ENCODE measurements around the gene HMCN2. TPM values are rescaled to one million over a fixed set of nuclear protein-coding genes. Genes with fewer than 3 reads are reported as not detected.

HMCN2 gene
- total RNA-seq, 1 experiment from 2014 or later: not detected

DNA sequence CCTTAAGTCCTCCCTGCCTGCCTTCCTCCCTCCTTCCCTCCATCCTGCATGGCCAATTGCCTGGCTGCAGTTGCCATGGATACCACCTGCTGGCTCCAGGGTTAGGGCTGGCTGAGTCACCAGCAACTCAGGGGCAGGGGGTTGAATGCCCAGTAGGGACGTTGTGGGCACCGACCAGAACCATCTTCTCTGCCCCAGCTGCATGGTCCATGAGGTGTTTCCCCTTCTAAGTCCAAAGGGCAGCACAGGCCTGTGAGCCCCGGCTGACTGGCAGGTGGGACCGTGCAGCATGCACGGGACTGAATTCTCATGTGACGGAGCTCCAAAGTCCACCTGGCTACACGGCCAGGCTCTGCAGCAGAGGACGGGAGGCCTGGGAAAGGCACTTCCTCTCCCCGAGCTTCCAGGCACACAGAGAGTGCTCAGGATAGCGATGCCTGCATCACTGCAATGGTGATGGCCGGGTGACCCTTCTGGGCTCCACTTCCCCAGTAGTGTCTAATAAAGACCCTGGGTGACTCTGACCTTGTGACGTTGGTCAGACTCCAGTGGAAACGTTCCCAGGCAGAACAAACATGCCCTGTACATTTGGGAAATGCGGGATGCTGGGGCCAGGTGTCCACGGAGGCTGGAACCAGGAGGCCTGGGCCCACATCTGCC is 184.9 kb downstream of the HMCN2 start:
- DNase-seq (ENCODE audit: low read depth, low spot score): no peak
- in situ Hi-C loops (cut with HindIII; ENCODE audit: low pct_unique_long_range_greater_than_20kb, low sequenced_read_pairs): no loop called here

- DNase-seq (ENCODE audit: low read depth, low spot score): no peak
- in situ Hi-C loops (cut with HindIII; ENCODE audit: low pct_unique_long_range_greater_than_20kb, low sequenced_read_pairs): no loop called here
These were observed 185.4 kb downstream of the HMCN2 start for GRCh38 chr9:130451004-130451390.

DNA sequence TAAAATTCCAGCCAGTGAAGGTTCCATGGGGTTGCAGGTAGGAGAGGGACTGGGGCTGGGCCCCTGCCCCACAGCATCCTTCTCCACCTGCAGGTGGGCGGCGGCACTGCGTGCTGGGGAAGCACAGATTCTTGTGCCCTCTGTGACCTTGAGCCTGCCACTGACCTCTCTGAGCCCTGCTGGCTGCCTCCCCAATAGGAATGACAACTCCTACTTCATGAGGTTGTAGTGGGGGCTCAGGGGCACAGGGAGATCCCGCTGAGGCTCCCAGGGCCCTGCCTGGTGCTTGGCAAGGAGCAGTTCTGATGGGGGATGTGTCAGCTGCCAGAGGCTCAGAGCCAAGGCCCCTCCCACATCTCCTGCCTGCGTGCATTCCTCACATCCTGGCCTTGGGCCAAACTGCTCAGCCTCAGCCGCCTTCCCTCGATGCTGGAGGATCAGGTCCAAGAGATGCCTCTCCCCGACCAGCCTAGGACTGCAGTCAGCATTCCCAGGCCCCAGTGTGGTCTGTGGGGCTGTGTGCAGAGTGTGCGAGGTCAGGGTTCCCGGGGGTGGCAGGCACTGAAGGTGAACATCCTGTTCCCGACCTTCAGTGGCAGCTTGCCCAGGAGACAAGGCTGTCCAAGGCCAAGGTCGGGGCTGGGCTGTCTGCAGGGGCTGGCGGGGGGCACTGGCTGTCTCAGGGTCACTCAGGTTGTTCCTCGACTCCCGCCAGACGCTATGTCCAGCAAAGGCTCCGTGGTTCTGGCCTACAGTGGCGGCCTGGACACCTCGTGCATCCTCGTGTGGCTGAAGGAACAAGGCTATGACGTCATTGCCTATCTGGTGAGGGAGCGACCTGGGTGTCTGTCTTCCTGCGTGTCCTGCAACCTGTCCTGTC is 186.2 kb downstream of the HMCN2 start:
- DNase-seq (ENCODE audit: low read depth, low spot score): peak; percentile 76
- in situ Hi-C loops (cut with HindIII; ENCODE audit: low pct_unique_long_range_greater_than_20kb, low sequenced_read_pairs): no loop called here

GRCh38 chr9:130452835-130453234 is 187.3 kb downstream of the HMCN2 start:
- in situ Hi-C loops (cut with HindIII; ENCODE audit: low pct_unique_long_range_greater_than_20kb, low sequenced_read_pairs): no loop called here
- no peak for DNase-seq (ENCODE audit: low read depth, low spot score)

GRCh38 chr9:130453487-130453886 is 187.9 kb downstream of the HMCN2 start:
- no peak for DNase-seq (ENCODE audit: low read depth, low spot score)
- in situ Hi-C loops (cut with HindIII; ENCODE audit: low pct_unique_long_range_greater_than_20kb, low sequenced_read_pairs): no loop called here

- in situ Hi-C loops (cut with HindIII; ENCODE audit: low pct_unique_long_range_greater_than_20kb, low sequenced_read_pairs): no loop called here
- no peak for DNase-seq (ENCODE audit: low read depth, low spot score)
These were observed 188.7 kb downstream of the HMCN2 start for GRCh38 chr9:130454096-130454811.

- in situ Hi-C loops (cut with HindIII; ENCODE audit: low pct_unique_long_range_greater_than_20kb, low sequenced_read_pairs): no loop called here
- no peak for DNase-seq (ENCODE audit: low read depth, low spot score)
These were observed 189.3 kb downstream of the HMCN2 start for GRCh38 chr9:130454812-130455325.

DNA sequence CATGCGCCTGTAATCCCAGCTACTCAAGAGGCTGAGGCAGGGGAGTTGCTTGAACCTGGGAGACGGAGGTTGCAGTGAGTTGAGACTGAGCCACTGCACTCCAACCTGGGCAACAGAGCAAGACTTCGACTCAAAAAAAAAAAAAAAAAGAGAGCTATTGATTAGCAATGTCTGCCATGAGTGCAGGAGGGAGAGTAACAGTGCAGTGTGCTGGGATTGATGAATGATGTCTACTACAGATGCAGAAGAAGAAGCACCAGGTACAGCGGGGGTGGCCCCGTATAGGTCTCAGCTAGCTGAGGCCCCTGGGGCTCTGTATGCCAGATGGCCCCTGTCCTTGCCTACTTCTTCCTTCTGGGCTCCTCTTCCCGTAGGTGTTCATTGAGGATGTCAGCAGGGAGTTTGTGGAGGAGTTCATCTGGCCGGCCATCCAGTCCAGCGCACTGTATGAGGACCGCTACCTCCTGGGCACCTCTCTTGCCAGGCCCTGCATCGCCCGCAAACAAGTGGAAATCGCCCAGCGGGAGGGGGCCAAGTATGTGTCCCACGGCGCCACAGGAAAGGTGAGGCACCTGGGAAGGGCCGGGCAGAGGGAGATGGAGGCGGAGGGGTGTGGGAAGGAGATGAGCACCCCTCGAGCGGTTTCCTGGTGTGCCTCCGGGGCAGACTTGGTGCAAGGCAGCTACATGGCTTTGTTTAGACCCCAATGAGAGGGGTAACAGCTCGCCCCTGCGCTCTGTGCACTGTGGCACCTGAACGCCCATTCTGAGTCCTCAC is 192.7 kb downstream of the HMCN2 start:
- no peak for DNase-seq (ENCODE audit: low read depth, low spot score)
- in situ Hi-C loops (cut with HindIII; ENCODE audit: low pct_unique_long_range_greater_than_20kb, low sequenced_read_pairs): no loop called here

DNA sequence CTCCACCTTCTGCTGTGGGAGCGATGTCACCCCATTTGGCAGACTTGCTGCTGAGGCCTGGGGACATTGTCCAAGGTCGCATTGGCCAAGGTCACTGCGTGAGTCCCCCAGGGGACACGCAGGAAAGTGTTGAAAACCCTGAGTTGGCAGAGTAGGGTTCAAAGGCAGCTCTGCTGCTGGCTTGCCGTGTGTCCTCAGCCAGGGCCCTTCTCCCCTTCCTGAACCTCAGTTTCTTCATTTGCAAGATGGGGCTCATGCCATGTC is 193.2 kb downstream of the HMCN2 start:
- in situ Hi-C loops (cut with HindIII; ENCODE audit: low pct_unique_long_range_greater_than_20kb, low sequenced_read_pairs): no loop called here
- no peak for DNase-seq (ENCODE audit: low read depth, low spot score)

DNA sequence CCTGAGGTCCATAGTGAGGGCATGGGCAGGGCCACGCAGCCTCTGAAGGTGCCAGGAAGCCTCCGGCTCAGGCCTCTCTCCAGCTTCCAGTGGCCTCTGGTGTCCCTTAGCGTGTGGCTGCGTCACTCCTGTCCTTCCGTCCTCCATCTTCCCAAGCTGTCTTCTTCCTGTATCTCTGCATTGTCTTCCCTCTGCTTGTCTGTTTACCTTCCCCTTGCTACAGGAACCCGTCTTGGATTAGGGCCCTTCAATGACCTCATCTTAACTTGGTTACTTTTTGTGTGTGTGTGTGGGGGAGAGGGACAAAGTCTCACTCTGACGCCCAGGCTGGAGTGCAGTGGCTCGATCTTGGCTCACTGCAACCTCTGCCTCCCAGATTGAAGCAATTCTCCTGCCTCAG is 193.6 kb downstream of the HMCN2 start:
- no peak for DNase-seq (ENCODE audit: low read depth, low spot score)
- in situ Hi-C loops (cut with HindIII; ENCODE audit: low pct_unique_long_range_greater_than_20kb, low sequenced_read_pairs): no loop called here

GRCh38 chr9:130459941-130460669 is 194.5 kb downstream of the HMCN2 start:
- in situ Hi-C loops (cut with HindIII; ENCODE audit: low pct_unique_long_range_greater_than_20kb, low sequenced_read_pairs): no loop called here
- peak; percentile 14 for DNase-seq (ENCODE audit: low read depth, low spot score)

DNA sequence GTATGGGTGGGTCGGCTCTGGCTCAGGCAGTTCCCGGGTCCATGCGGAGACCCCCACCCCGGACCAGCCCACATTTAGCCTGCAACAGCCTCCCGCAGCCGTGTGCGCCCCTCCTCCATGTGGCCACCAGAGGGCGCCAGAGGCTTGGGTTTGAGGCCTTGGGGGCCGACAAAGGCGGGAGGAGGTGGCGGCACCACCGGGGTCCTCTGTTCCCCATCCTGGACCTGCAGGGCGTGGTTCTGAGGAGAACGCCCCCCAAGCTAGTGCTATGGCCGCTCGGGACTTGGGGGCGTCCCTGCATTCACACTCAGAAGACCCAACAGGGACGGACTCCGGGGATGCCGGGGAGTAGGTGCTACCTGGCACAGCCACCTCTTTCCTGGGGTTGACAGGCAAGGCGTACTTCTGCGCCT is 195.7 kb downstream of the HMCN2 start:
- DNase-seq (ENCODE audit: low read depth, low spot score): peak; percentile 54
- in situ Hi-C loops (cut with HindIII; ENCODE audit: low pct_unique_long_range_greater_than_20kb, low sequenced_read_pairs): no loop called here

DNA sequence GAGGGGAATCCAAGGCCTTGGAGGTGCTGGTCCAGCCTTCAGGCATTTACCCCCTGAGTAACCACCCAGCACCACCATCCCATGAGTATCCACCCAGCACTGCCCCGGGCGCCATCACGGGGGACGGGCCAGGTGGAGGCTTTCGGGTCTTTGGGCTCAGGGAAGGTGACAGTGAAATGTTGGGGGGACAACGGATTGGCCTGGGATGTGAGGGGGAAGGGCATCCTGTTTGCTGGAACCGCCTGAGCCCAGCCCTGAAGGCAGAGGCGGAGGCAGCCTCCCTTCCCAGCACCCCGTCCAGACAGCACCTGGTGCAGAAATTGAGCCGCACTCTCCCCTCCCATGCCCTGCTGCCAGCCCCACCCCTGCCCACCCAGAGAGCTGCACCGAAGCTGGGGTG is 196.2 kb downstream of the HMCN2 start:
- in situ Hi-C loops (cut with HindIII; ENCODE audit: low pct_unique_long_range_greater_than_20kb, low sequenced_read_pairs): no loop called here
- no peak for DNase-seq (ENCODE audit: low read depth, low spot score)

DNA sequence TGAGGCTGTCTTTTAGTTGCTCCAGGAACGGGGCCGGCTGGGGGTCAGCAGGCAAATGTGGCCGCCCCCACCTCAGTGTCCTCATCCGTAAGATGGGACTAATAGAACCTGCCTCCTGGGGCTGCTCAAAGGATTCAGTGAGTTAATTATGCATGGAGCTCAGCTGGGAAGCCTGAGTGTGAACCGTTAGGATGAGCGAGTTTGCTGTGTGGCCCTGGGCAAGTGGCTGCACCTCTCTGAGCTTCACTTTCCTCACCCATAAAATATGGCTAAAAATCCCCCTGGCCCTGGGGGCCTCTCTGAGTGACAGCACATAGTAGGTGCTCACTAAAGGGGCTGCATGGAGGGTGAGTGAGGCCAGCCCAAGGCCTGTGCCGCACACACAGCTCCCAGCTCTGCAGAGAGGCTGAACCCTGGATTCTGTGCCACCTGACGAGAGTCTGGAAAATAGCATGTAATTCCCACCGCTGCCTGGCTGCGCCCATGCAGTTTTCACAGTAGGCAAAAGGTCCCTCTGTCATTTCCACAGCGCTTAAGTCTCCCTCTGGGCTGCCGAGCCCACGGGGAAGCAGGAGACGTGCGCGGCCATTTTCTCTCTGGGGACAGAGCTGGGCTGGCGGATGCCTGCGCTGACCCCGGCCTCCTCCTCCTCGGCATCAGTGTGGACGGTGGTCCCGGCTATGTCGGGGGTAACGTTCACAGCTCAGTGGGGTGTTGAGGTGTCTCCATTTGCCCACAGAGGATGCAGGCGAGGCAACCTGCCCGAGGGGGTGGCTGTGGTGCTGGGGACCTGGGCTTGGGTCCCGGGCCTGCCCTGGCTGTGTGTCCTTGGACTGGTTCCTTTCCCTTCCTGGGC is 197.4 kb downstream of the HMCN2 start:
- peak; percentile 14 for DNase-seq (ENCODE audit: low read depth, low spot score)
- in situ Hi-C loops (cut with HindIII; ENCODE audit: low pct_unique_long_range_greater_than_20kb, low sequenced_read_pairs): no loop called here

DNA sequence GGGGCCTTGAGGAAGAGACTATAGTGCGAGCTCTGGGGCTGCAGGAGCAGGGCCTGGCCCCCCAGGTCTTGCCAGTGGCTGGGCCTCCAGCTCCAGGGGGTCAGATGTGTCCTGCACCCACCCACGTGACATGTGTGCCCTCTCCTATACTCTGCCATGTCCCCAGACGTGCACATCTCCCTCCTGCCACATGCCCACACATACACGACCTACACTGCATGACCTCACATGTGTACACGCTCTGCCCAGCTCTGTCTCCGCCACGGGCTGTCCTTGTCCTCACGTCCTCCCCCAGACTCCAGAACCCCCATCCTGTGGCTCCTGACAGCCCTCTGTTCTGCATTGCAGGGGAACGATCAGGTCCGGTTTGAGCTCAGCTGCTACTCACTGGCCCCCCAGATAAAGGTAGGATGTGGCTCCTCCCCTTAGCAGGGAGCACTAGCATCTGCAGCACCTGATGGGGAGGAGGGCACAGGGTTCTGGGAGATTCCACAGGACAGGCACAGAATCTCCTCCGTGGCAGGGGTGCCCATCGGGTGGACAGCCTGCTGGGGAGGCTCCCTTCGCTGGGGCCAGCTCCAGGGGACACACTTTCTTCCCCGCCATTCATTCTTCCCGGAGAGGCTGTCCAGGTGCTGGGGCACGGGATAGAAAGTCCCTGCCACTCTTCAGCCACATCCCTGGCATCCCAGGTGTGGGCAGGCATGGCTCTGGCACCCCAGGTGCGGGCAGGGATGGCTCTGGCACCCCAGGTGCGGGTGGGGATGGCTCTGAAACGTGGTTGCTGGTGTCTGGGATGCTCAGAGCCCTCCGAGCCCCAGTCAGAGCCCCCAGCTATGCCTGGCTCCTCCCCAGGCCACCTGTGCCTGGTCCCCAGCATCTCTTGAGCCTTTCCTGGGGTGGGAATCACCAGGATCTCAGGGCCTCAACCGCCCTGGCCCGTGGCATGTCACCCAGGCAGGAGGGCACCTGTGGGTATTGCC is 198.5 kb downstream of the HMCN2 start:
- DNase-seq (ENCODE audit: low read depth, low spot score): no peak
- in situ Hi-C loops (cut with HindIII; ENCODE audit: low pct_unique_long_range_greater_than_20kb, low sequenced_read_pairs): no loop called here
